ENCODE data around the gene DHX35.

The DHX35 gene

DNA sequence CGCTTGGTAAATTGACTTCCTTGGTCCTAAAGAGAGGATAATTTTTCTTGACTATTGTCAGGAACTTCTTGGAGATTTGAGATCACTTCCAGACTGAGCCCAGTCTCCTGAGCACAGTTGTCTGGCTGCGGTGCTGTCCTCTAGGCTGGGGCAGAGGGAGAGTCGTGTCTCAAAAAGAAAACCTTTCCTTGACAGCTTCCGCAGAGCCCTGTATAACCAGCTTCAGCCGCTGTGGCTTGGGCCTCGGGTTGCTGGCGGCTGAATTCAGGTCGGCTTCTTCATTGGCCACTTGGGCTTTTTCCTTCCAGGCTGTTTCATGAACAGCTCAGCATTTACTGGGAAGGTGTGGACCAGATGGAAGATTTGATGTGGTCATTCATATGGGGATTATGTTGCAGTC is 75.9 kb downstream of the DHX35 start:
- Histone ChIP-seq H3K27ac (ENCODE audit: low read depth in 2 of 2, low read length in 2 of 2) (no peak overlapping the region), H3K4me3 (ENCODE audit: low read length in 2 of 2) (no peak overlapping the region), H3K9me3 (ENCODE audit: control insufficient read depth in 2 of 2, low read length in 2 of 2) (no peaks in the 10 kb centered on the region), H3K27me3 (ENCODE audit: control insufficient read depth in 2 of 2, insufficient read depth in 2 of 2, low read length in 2 of 2) (no peaks in the 10 kb centered on the region), H3K36me3 (ENCODE audit: control insufficient read depth in 2 of 2, insufficient read depth in 2 of 2, low read length in 2 of 2) (peaks cover 41 to 55% of the 10 kb centered on the region in 2 donors), H3K9ac (ENCODE audit: low read depth in 1 of 2, low read length in 2 of 2) (no peak overlapping the region), H3K4me1 (ENCODE audit: control insufficient read depth in 2 of 2, insufficient read depth in 2 of 2, low read length in 2 of 2) (no peaks in the 10 kb centered on the region)

DNA sequence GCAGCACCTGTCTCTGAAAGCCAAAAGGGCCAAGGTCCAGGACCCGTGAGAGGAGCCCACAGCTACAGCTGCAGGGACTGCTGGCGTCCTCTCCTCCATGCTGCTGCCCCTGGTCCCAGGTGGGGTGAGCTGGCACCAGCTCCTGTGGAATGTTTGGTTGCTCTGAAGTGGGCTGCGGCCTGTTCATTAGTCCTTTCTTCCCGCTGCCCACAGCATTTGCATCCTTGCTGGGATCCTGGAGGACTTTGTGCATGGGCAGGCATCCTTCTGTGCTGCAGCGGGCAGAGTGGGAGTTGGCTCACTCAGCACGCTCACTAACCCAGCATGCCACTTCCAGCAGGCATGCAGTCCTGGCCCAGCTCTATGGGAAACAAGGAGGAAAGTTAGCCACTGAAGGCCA is 76.4 kb downstream of the DHX35 start:
- no peaks in the 10 kb centered on the region for H3K4me1 ChIP-seq (ENCODE audit: control insufficient read depth in 2 of 2, insufficient read depth in 2 of 2, low read length in 2 of 2)
- peaks cover 43 to 55% of the 10 kb centered on the region in 2 donors for H3K36me3 ChIP-seq (ENCODE audit: control insufficient read depth in 2 of 2, insufficient read depth in 2 of 2, low read length in 2 of 2)

DNA sequence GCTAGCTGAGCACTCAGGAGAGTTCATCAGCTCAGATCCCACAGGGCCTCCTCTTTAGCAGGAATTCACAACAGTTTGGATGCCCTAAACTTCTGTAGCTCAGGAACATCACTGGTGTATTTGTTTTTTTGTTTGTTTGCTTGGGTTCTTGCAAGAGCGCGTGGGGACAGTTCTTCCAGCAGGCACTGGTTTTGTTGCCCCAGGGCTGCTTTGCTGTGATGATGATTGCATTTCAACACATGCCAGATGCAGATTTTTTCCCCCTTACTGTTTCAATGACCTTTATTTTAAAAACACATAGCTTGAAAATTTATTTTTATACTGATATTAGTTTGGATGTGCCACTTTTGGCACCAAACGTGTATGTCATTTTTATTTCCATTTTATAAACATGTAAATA is 77.1 kb downstream of the DHX35 start:
- no peak overlapping the region for H3K27ac ChIP-seq (ENCODE audit: low read depth in 2 of 2, low read length in 2 of 2)
- H3K4me1 ChIP-seq (ENCODE audit: control insufficient read depth in 2 of 2, insufficient read depth in 2 of 2, low read length in 2 of 2), result no peaks in the 10 kb centered on the region
- H3K9ac ChIP-seq (ENCODE audit: low read depth in 1 of 2, low read length in 2 of 2), result no peak overlapping the region
- no peaks in the 10 kb centered on the region for H3K9me3 ChIP-seq (ENCODE audit: control insufficient read depth in 2 of 2, low read length in 2 of 2)
- no peak overlapping the region for H3K4me3 ChIP-seq (ENCODE audit: low read length in 2 of 2)
- H3K27me3 ChIP-seq (ENCODE audit: control insufficient read depth in 2 of 2, insufficient read depth in 2 of 2, low read length in 2 of 2), result no peaks in the 10 kb centered on the region
- H3K36me3 ChIP-seq (ENCODE audit: control insufficient read depth in 2 of 2, insufficient read depth in 2 of 2, low read length in 2 of 2), result peaks cover 39 to 50% of the 10 kb centered on the region in 2 donors

More for the DNA sequence above, 76.4 kb downstream of the DHX35 start:
- Histone ChIP-seq H3K9ac (ENCODE audit: low read depth in 1 of 2, low read length in 2 of 2) (no peak overlapping the region), H3K27ac (ENCODE audit: low read depth in 2 of 2, low read length in 2 of 2) (no peak overlapping the region), H3K27me3 (ENCODE audit: control insufficient read depth in 2 of 2, insufficient read depth in 2 of 2, low read length in 2 of 2) (no peaks in the 10 kb centered on the region), H3K4me3 (ENCODE audit: low read length in 2 of 2) (no peak overlapping the region), H3K9me3 (ENCODE audit: control insufficient read depth in 2 of 2, low read length in 2 of 2) (no peaks in the 10 kb centered on the region)

DNA sequence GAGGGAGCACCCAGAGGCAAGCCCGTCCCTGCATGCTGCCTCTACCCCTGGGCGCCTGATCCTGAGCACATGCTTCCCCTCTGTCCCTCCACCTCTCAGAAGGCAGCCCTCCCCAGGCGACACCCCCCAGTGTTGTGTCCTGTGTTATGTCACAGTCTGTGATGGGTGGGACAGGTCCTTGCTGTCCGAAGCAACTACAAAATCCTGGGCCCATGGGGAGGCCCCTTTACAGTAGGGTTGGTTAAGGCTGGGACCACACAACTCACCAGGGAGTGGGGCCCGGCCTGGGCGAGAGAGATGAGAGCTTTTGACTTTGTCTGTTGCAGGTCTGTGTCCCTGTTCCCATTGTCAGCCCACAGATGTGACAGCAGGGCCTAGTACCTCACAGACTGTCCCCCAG is 78.0 kb downstream of the DHX35 start:
- H3K27ac ChIP-seq (ENCODE audit: low read depth in 2 of 2, low read length in 2 of 2), result no peak overlapping the region
- no peaks in the 10 kb centered on the region for H3K27me3 ChIP-seq (ENCODE audit: control insufficient read depth in 2 of 2, insufficient read depth in 2 of 2, low read length in 2 of 2)
- no peaks in the 10 kb centered on the region for H3K4me1 ChIP-seq (ENCODE audit: control insufficient read depth in 2 of 2, insufficient read depth in 2 of 2, low read length in 2 of 2)
- H3K36me3 ChIP-seq (ENCODE audit: control insufficient read depth in 2 of 2, insufficient read depth in 2 of 2, low read length in 2 of 2), result peaks cover 39 to 50% of the 10 kb centered on the region in 2 donors
- H3K9ac ChIP-seq (ENCODE audit: low read depth in 1 of 2, low read length in 2 of 2), result no peak overlapping the region
- no peaks in the 10 kb centered on the region for H3K9me3 ChIP-seq (ENCODE audit: control insufficient read depth in 2 of 2, low read length in 2 of 2)
- H3K4me3 ChIP-seq (ENCODE audit: low read length in 2 of 2), result no peak overlapping the region

DNA sequence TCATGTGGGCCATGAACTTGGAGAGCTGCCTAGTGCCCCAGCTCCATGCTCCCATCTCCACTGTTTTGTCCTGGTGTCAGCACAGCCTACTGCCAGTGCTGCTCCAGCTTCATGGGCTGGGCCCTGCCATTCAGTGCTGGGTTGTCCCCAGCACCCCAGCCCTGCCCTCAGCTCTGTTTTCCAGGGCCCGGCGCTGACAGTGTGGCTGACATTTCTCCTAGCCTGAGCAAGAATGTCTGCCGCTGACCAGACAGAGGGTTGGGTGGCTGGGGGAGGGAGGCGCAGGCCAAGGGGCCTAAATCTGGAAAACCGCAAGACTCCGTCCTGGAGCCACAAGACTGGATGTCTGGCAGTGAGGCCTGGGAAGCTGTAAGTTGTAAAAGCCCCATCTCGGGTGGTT is 78.9 kb downstream of the DHX35 start:
- Histone ChIP-seq H3K27me3 (ENCODE audit: control insufficient read depth in 2 of 2, insufficient read depth in 2 of 2, low read length in 2 of 2) (no peaks in the 10 kb centered on the region), H3K9me3 (ENCODE audit: control insufficient read depth in 2 of 2, low read length in 2 of 2) (no peaks in the 10 kb centered on the region), H3K4me3 (ENCODE audit: low read length in 2 of 2) (no peak overlapping the region), H3K4me1 (ENCODE audit: control insufficient read depth in 2 of 2, insufficient read depth in 2 of 2, low read length in 2 of 2) (no peaks in the 10 kb centered on the region), H3K27ac (ENCODE audit: low read depth in 2 of 2, low read length in 2 of 2) (no peak overlapping the region), H3K9ac (ENCODE audit: low read depth in 1 of 2, low read length in 2 of 2) (no peak overlapping the region), H3K36me3 (ENCODE audit: control insufficient read depth in 2 of 2, insufficient read depth in 2 of 2, low read length in 2 of 2) (peaks cover 36 to 41% of the 10 kb centered on the region in 2 donors)

DNA sequence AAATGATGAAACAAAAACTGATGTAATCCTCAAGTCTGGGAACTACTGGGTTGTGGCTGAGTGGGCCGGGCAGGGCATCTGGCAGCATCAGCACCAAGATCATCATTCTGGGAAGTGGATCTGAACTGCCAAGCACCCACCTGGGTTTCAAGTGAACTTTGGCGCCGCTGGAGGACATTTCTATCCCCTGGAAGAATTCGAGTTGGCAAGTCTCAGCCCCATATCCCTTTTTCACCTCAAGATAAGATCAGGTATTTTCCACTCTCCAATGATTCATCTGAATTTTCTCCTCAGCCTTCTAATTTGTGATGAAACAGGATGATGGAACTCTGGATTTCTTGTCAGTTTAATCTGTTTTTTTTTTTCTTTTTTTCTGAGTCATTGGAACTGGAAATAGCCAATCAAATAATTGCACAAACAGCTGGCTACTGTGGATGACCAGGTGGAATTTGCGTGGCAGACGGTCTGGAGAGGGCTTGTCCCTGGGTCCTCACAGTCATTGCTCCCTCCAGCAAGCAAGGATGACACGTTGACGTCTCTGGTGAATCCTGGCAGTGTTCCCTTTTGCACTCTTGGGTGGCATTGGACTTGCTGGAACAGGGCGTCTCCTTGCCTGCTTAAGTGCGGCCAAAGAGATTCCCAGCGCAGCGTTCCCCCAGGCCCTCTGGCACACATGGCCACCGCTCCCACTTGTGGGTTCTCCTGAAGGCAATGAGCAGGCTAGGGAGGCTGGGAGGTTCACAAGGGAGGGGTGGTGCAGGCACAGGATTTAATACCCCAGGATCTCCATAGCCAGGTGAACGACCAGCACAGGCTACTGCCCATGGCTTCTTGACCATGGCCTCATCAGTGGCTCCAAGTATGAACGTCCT is 80.4 kb downstream of the DHX35 start:
- H3K27me3 ChIP-seq (ENCODE audit: control insufficient read depth in 2 of 2, insufficient read depth in 2 of 2, low read length in 2 of 2), result no peaks in the 10 kb centered on the region
- H3K9me3 ChIP-seq (ENCODE audit: control insufficient read depth in 2 of 2, low read length in 2 of 2), result no peaks in the 10 kb centered on the region
- H3K9ac ChIP-seq (ENCODE audit: low read depth in 1 of 2, low read length in 2 of 2), result no peak overlapping the region
- no peak overlapping the region for H3K4me3 ChIP-seq (ENCODE audit: low read length in 2 of 2)
- H3K27ac ChIP-seq (ENCODE audit: low read depth in 2 of 2, low read length in 2 of 2), result no peak overlapping the region
- H3K4me1 ChIP-seq (ENCODE audit: control insufficient read depth in 2 of 2, insufficient read depth in 2 of 2, low read length in 2 of 2), result no peaks in the 10 kb centered on the region
- peaks cover 26 to 34% of the 10 kb centered on the region in 2 donors for H3K36me3 ChIP-seq (ENCODE audit: control insufficient read depth in 2 of 2, insufficient read depth in 2 of 2, low read length in 2 of 2)

DNA sequence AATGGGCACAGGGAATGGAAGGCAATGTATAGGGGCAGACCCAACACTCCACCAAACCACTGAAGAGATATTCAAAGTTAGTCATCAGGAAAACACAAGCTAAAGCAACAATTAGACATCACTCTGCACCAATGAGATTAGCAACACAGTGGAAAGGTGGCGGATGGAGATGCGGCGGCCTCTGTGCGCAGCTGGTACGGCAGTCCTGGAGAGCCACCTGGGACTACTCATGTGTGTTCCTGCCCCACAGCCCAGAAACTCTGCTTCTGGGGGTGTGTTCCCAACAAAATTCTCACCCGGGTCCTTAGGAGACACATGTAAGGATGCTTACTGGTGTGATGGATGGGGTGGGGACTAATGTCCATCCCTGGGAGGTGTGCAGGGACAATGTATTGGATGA is 82.4 kb downstream of the DHX35 start:
- H3K4me3 ChIP-seq (ENCODE audit: low read length in 2 of 2), result no peak overlapping the region
- H3K4me1 ChIP-seq (ENCODE audit: control insufficient read depth in 2 of 2, insufficient read depth in 2 of 2, low read length in 2 of 2), result peaks cover under 1% of the 10 kb centered on the region in 2 donors
- H3K27ac ChIP-seq (ENCODE audit: low read depth in 2 of 2, low read length in 2 of 2), result no peak overlapping the region
- no peaks in the 10 kb centered on the region for H3K9me3 ChIP-seq (ENCODE audit: control insufficient read depth in 2 of 2, low read length in 2 of 2)
- H3K27me3 ChIP-seq (ENCODE audit: control insufficient read depth in 2 of 2, insufficient read depth in 2 of 2, low read length in 2 of 2), result no peaks in the 10 kb centered on the region
- no peak overlapping the region for H3K9ac ChIP-seq (ENCODE audit: low read depth in 1 of 2, low read length in 2 of 2)
- H3K36me3 ChIP-seq (ENCODE audit: control insufficient read depth in 2 of 2, insufficient read depth in 2 of 2, low read length in 2 of 2), result peaks cover 16 to 19% of the 10 kb centered on the region in 2 donors

DNA sequence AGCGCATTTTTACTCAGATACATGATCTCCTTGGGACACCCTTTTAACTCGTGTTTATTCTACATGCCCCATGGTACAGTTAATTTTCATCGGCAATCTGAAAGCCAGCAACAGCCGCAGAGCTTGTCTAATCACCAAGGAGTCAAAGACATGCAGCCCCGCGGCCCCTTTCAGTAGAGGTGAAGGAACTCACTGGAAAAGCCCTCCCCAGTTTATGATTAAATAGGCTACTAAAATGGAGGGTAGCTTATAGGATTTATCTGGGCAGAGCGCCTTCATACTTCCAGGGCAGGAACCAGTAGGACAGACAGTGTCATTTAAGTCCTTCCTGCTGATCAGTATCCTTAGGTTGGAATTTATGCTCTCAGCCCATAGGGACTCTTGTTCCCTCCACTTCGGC is 83.5 kb downstream of the DHX35 start:
- no peaks in the 10 kb centered on the region for H3K27me3 ChIP-seq (ENCODE audit: control insufficient read depth in 2 of 2, insufficient read depth in 2 of 2, low read length in 2 of 2)
- peaks cover 7 to 9% of the 10 kb centered on the region in 2 donors for H3K36me3 ChIP-seq (ENCODE audit: control insufficient read depth in 2 of 2, insufficient read depth in 2 of 2, low read length in 2 of 2)
- H3K9me3 ChIP-seq (ENCODE audit: control insufficient read depth in 2 of 2, low read length in 2 of 2), result no peaks in the 10 kb centered on the region
- no peak overlapping the region for H3K9ac ChIP-seq (ENCODE audit: low read depth in 1 of 2, low read length in 2 of 2)
- H3K4me1 ChIP-seq (ENCODE audit: control insufficient read depth in 2 of 2, insufficient read depth in 2 of 2, low read length in 2 of 2), result peaks cover 4 to 6% of the 10 kb centered on the region in 2 donors
- no peak overlapping the region for H3K4me3 ChIP-seq (ENCODE audit: low read length in 2 of 2)
- H3K27ac ChIP-seq (ENCODE audit: low read depth in 2 of 2, low read length in 2 of 2), result no peak overlapping the region

DNA sequence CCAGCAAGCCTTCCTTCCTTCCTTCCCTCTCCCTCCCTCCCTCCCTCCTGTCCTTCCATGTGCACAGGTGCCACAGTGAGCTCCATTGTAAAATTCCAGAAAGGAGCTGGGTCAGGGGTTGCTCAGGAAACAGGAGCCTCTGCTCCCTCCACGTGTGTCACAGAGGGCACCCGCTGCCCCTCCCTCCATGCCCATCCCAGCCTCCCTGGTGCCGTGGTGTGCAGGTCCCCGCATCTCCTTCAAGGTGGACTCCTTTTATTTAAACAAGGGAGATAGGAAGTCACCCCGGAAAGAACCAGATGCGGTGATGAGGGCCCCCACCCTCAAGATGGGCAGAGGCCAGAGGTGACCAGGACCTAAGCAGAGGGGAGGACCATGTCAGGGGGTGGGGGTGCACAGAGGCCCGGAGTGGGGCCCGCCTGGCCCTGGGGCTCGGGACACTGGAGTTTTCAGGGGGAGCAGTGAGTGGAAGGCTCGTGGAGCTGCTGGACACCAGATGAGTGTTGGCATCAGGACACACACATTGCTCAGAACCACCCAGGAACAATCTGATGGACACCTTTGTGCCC is 85.4 kb downstream of the DHX35 start:
- Histone ChIP-seq H3K36me3 (ENCODE audit: control insufficient read depth in 2 of 2, insufficient read depth in 2 of 2, low read length in 2 of 2) (peaks cover 6 to 7% of the 10 kb centered on the region in 2 donors), H3K27ac (ENCODE audit: low read depth in 2 of 2, low read length in 2 of 2) (no peak overlapping the region), H3K4me1 (ENCODE audit: control insufficient read depth in 2 of 2, insufficient read depth in 2 of 2, low read length in 2 of 2) (peaks cover 4 to 6% of the 10 kb centered on the region in 2 donors), H3K4me3 (ENCODE audit: low read length in 2 of 2) (no peak overlapping the region), H3K27me3 (ENCODE audit: control insufficient read depth in 2 of 2, insufficient read depth in 2 of 2, low read length in 2 of 2) (peaks cover 0 to under 1% of the 10 kb centered on the region in 2 donors), H3K9me3 (ENCODE audit: control insufficient read depth in 2 of 2, low read length in 2 of 2) (no peaks in the 10 kb centered on the region), H3K9ac (ENCODE audit: low read depth in 1 of 2, low read length in 2 of 2) (no peak overlapping the region)

DNA sequence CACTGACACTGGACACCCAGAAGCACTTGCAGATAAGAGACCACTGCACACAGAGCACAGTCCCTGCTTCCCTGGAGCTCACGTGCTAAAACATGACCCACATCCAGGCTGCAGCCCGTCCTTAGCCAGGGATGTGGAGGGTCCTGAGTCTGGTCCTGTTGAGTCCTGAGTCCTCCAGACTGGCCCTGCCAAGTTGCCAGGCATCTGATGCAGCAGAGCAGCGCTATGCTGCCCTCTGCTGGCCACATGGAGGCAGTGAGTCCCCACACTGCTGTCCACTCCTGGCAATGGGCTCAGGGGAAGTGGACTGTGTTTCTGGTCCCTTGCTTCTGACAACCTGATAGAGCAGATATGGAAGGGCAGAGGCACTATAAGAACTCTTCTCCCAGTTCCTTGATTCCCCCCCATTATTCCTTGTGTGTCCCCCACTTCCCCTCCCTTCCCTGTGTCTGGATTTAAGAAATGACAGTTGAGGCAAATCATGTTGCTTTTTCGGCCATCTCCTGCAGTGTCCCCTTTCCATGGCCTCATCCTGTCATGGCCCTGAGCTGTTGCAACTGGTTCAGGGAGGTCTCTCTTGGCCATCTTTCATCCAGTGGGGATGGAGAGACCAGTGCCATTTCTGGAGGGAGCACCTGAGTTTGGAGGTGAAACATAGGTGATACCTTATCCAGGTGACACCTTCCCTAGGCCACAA is 86.0 kb downstream of the DHX35 start:
- no peak overlapping the region for H3K4me3 ChIP-seq (ENCODE audit: low read length in 2 of 2)

More for the DNA sequence above, 86.0 kb downstream of the DHX35 start:
- Histone ChIP-seq H3K9ac (ENCODE audit: low read depth in 1 of 2, low read length in 2 of 2) (no peak overlapping the region), H3K36me3 (ENCODE audit: control insufficient read depth in 2 of 2, insufficient read depth in 2 of 2, low read length in 2 of 2) (peaks cover 0 to under 1% of the 10 kb centered on the region in 2 donors), H3K27me3 (ENCODE audit: control insufficient read depth in 2 of 2, insufficient read depth in 2 of 2, low read length in 2 of 2) (peaks cover 0 to 5% of the 10 kb centered on the region in 2 donors), H3K4me1 (ENCODE audit: control insufficient read depth in 2 of 2, insufficient read depth in 2 of 2, low read length in 2 of 2) (peaks cover 4 to 6% of the 10 kb centered on the region in 2 donors), H3K9me3 (ENCODE audit: control insufficient read depth in 2 of 2, low read length in 2 of 2) (no peaks in the 10 kb centered on the region), H3K27ac (ENCODE audit: low read depth in 2 of 2, low read length in 2 of 2) (no peak overlapping the region)

Measured in mucosa of rectum (tissue), 2 donors.